H1 (cell line): ENCODE measurements around the gene MACROD2. TPM values are rescaled to one million over a fixed set of nuclear protein-coding genes. Genes with fewer than 3 reads are reported as not detected.

Source experiments
- CTCF ChIA-PET: fragments of 300-600 bp; sonication (Branson Sonifier 250); formaldehyde crosslinking; loops from one replicate; lab custom pipeline; 2021; ENCODE audit not compliant: partially characterized antibody; lab: Charles Lee
- POLR2A ChIA-PET: fragments of 300-600 bp; sonication (Branson Sonifier 250); formaldehyde crosslinking; loops from one replicate; lab custom pipeline; 2021; ENCODE audit warnings: inconsistent platforms; ENCODE audit not compliant: partially characterized antibody; lab: Charles Lee
- DNase-seq, 2 experiments: peaks; one replicate each; pipeline versions ENCODE4 v3.0.0 to v3.0.0-alpha.2; 2010 to 2022; ENCODE audit warnings: low spot score in 2 of 2, low read depth in 1 of 2, mixed read lengths in 1 of 2
- FAIRE-seq: peaks from 2 replicates; lab custom pipeline; 2011; peaks lifted over from hg19 to GRCh38; lab: Jason Lieb, UNC
- H2AFZ ChIP-seq: 2 replicates; pipeline ENCODE4 v1.8.1; 2012; ENCODE audit warnings: low read length, inconsistent platforms
- H2AK5ac ChIP-seq: 2 replicates; pipeline ENCODE4 v1.6.1; 2013; ENCODE audit warnings: low read depth, low read length
- H2BK120ac ChIP-seq: replicated peaks from 2 replicates; pipeline ENCODE3; 2013; ENCODE audit warnings: low read depth, low read length, inconsistent platforms
- H2BK12ac ChIP-seq: 2 replicates; pipeline ENCODE4 v1.6.1; 2013; ENCODE audit warnings: low read depth, low read length
- H2BK15ac ChIP-seq: 2 replicates; pipeline ENCODE4 v1.6.1; 2013; ENCODE audit warnings: low read length
- H2BK20ac ChIP-seq: 2 replicates; pipeline ENCODE4 v1.6.1; 2013; ENCODE audit warnings: low read length
- H2BK5ac ChIP-seq: 2 replicates; pipeline ENCODE4 v1.6.1; 2013; ENCODE audit warnings: low read depth, low read length
- H3K14ac ChIP-seq: 2 replicates; pipeline ENCODE4 v1.6.1; 2013; ENCODE audit warnings: inconsistent platforms; ENCODE audit not compliant: insufficient read length
- H3K18ac ChIP-seq: 2 replicates; pipeline ENCODE4 v1.6.1; 2013; ENCODE audit warnings: low read length; ENCODE audit errors: extremely low read depth
- H3K23ac ChIP-seq: 2 replicates; pipeline ENCODE4 v1.6.1; 2013; ENCODE audit warnings: inconsistent platforms; ENCODE audit not compliant: insufficient read length
- H3K23me2 ChIP-seq: 2 replicates; pipeline ENCODE4 v1.6.1; 2013; ENCODE audit warnings: low read depth, low read length
- H3K27ac ChIP-seq: 2 replicates; pipeline ENCODE4 v1.6.1; 2011; ENCODE audit warnings: low read depth, low read length, inconsistent platforms
- H3K27me3 ChIP-seq, 4 experiments: replicated peaks in 1 of 4; 1 replicate in 1 of 4; 2 replicates in 3 of 4; pipeline versions ENCODE4 v1.6.1 to v1.8.1; 2011 to 2013; ENCODE audit warnings: low read length in 3 of 4, mild to moderate bottlenecking in 3 of 4, inconsistent platforms in 2 of 4, mixed read lengths in 2 of 4, moderate library complexity in 1 of 4; ENCODE audit not compliant: control insufficient read depth in 3 of 4, insufficient read depth in 3 of 4; ENCODE audit errors: extremely low read depth in 1 of 4
- H3K36me3 ChIP-seq, 4 experiments: 2 replicates each; pipeline versions ENCODE4 v1.6.1 to v1.8.1; 2011 to 2013; ENCODE audit warnings: mild to moderate bottlenecking in 4 of 4, low read length in 3 of 4, moderate library complexity in 2 of 4, control low read depth in 1 of 4, inconsistent platforms in 1 of 4; ENCODE audit not compliant: insufficient read depth in 4 of 4, control insufficient read depth in 2 of 4
- H3K4ac ChIP-seq: replicated peaks from 2 replicates; pipeline ENCODE3; 2013; ENCODE audit warnings: low read length, low read depth, mixed read lengths, inconsistent platforms; ENCODE audit not compliant: insufficient read length
- H3K4me1 ChIP-seq, 4 experiments: replicated peaks in 1 of 4; 1 replicate in 1 of 4; 2 replicates in 3 of 4; pipeline versions ENCODE4 v1.6.1 to v1.8.1; 2011 to 2013; ENCODE audit warnings: low read length in 3 of 4, inconsistent platforms in 2 of 4, mixed read lengths in 1 of 4; ENCODE audit not compliant: insufficient read depth in 4 of 4, control insufficient read depth in 3 of 4
- H3K4me2 ChIP-seq, 2 experiments: 2 replicates each; pipeline versions ENCODE4 v1.6.1 to v1.8.1; 2011 to 2013; ENCODE audit warnings: low read depth in 2 of 2, low read length in 2 of 2, control low read depth in 1 of 2, inconsistent platforms in 1 of 2, mild to moderate bottlenecking in 1 of 2; ENCODE audit not compliant: insufficient read depth in 1 of 2
- H3K4me3 ChIP-seq, 4 experiments: fragments of 200-600, 300-600 bp in 1 of 4; sonication (generic), shearing (Covaris generic), sonication (Bioruptor Twin) in 1 of 4; 2 replicates each; pipeline versions ENCODE4 v1.5.1 to v1.8.1; 2011 to 2016; ENCODE audit warnings: low read length in 4 of 4, low read depth in 3 of 4, control low read depth in 2 of 4, inconsistent platforms in 2 of 4, mild to moderate bottlenecking in 2 of 4, mixed read lengths in 1 of 4, moderate library complexity in 1 of 4; ENCODE audit not compliant: insufficient read depth in 2 of 4; ENCODE audit errors: extremely low read depth in 1 of 4
- H3K56ac ChIP-seq: replicated peaks from 2 replicates; pipeline ENCODE3; 2013; ENCODE audit warnings: low read depth, mild to moderate bottlenecking, mixed read lengths, low read length, inconsistent platforms; ENCODE audit not compliant: insufficient read length
- H3K79me1 ChIP-seq: 2 replicates; pipeline ENCODE4 v1.6.1; 2013; ENCODE audit warnings: low read depth, low read length, control low read depth
- H3K79me2 ChIP-seq, 2 experiments: 2 replicates each; pipeline versions ENCODE4 v1.6.1 to v1.8.1; 2012 to 2013; ENCODE audit warnings: low read length in 2 of 2, mild to moderate bottlenecking in 2 of 2, inconsistent platforms in 1 of 2; ENCODE audit not compliant: insufficient read depth in 2 of 2, control insufficient read depth in 1 of 2
- H3K9ac ChIP-seq, 4 experiments: replicated peaks in 1 of 4; 1 replicate in 1 of 4; 2 replicates in 3 of 4; pipeline versions ENCODE4 v1.6.1 to v1.8.1; 2011 to 2013; ENCODE audit warnings: low read depth in 3 of 4, low read length in 3 of 4, control low read depth in 2 of 4, mild to moderate bottlenecking in 2 of 4, moderate library complexity in 2 of 4, inconsistent platforms in 1 of 4; ENCODE audit errors: extremely low read depth in 1 of 4
- H3K9me3 ChIP-seq, 2 experiments: 2 replicates each; pipeline versions ENCODE4 v1.6.1 to v1.8.1; 2012 to 2013; ENCODE audit warnings: mild to moderate bottlenecking in 2 of 2, moderate library complexity in 2 of 2, control low read depth in 1 of 2, inconsistent platforms in 1 of 2, low read depth in 1 of 2, low read length in 1 of 2, mixed read lengths in 1 of 2; ENCODE audit not compliant: insufficient read depth in 2 of 2
- H4K20me1 ChIP-seq, 2 experiments: replicated peaks in 1 of 2; 2 replicates each; pipeline versions ENCODE3 to v1.8.1; 2011 to 2013; ENCODE audit warnings: inconsistent platforms in 2 of 2, low read length in 2 of 2, mild to moderate bottlenecking in 1 of 2; ENCODE audit not compliant: insufficient read depth in 2 of 2, control insufficient read depth in 1 of 2
- H4K5ac ChIP-seq: 2 replicates; pipeline ENCODE4 v1.6.1; 2013; ENCODE audit warnings: low read length, low read depth, mixed read lengths, inconsistent platforms; ENCODE audit not compliant: insufficient read length
- H4K8ac ChIP-seq: 2 replicates; pipeline ENCODE4 v1.8.0; 2013; ENCODE audit warnings: mild to moderate bottlenecking, moderate library complexity, low read length, inconsistent platforms; ENCODE audit not compliant: insufficient read depth; ENCODE audit errors: extremely low read depth
- H4K91ac ChIP-seq: replicated peaks from 2 replicates; pipeline ENCODE3; 2013; ENCODE audit warnings: low read length, mixed read lengths, inconsistent platforms; ENCODE audit not compliant: insufficient read length
- CBX8 ChIP-seq: fragments of 300-800, 300-1000 bp; sonication (generic); IDR thresholded peaks from 2 replicates; pipeline ENCODE4 v1.7.1; 2016; ENCODE audit warnings: low read depth, low read length, borderline replicate concordance
- CHD1 ChIP-seq: IDR thresholded peaks from 2 replicates; pipeline ENCODE4 v1.6.1; 2012; ENCODE audit warnings: low read depth, low read length, improper control_type of control experiment
- CREB1 ChIP-seq: IDR thresholded peaks from 2 replicates; pipeline ENCODE4 v1.6.1; 2012; ENCODE audit warnings: inconsistent platforms
- FOSL1 ChIP-seq: IDR thresholded peaks from 2 replicates; pipeline ENCODE4 v1.6.1; 2011; ENCODE audit warnings: mild to moderate bottlenecking, low read depth, low read length, moderate library complexity; ENCODE audit not compliant: insufficient read depth
- GTF2F1 ChIP-seq: IDR thresholded peaks from 2 replicates; pipeline ENCODE4 v1.6.1; 2012; ENCODE audit warnings: low read depth, low read length, improper control_type of control experiment, borderline replicate concordance
- NRF1 ChIP-seq: IDR thresholded peaks from 2 replicates; pipeline ENCODE4 v1.6.1; 2011; ENCODE audit warnings: mild to moderate bottlenecking, low read depth, low read length, improper control_type of control experiment
- POU5F1 ChIP-seq: IDR thresholded peaks from 2 replicates; pipeline ENCODE4 v1.6.1; 2011; ENCODE audit warnings: low read depth, mild to moderate bottlenecking, low read length, moderate library complexity
- RAD21 ChIP-seq, 2 experiments: IDR thresholded peaks in 1 of 2; conservative IDR thresholded peaks in 1 of 2; 2 replicates each; pipeline ENCODE4 v1.6.1; 2011; ENCODE audit warnings: low read depth in 2 of 2, low read length in 2 of 2, improper control_type of control experiment in 1 of 2, inconsistent platforms in 1 of 2, mild to moderate bottlenecking in 1 of 2, moderate library complexity in 1 of 2
- RBBP5 ChIP-seq: IDR thresholded peaks from 2 replicates; pipeline ENCODE4 v1.7.1; 2012; ENCODE audit warnings: low read depth, mild to moderate bottlenecking, inconsistent platforms, low read length, moderate library complexity, borderline replicate concordance
- SAP30 ChIP-seq: fragments of 300-600 bp; sonication (generic); IDR thresholded peaks from 2 replicates; pipeline ENCODE4 v1.7.1; 2012; ENCODE audit warnings: low read length, moderate library complexity, mild to moderate bottlenecking, inconsistent platforms; ENCODE audit not compliant: insufficient read depth, insufficient replicate concordance
- SP4 ChIP-seq: IDR thresholded peaks from 2 replicates; pipeline ENCODE4 v1.6.1; 2012; ENCODE audit warnings: low read length, inconsistent platforms
- polyA plus RNA-seq, 7 experiments: library from polyadenylated mRNA; depleted of rRNA in 3 of 7; stranded (reverse) in 5 of 7; unstranded in 2 of 7; fragments of >200 nt in 5 of 7; fragments of 200-250 nt in 2 of 7; gene quantifications; 1 replicate in 5 of 7; 2 replicates in 1 of 7; 4 replicates in 1 of 7; pipeline versions ENCODE4 v1.2.1 to v1.2.3, GENCODE V29; 2011 to 2013; ENCODE audit warnings: missing spikeins in 2 of 7, mixed read lengths in 2 of 7
- total RNA-seq: library from RNA; stranded (reverse); fragmentation: NEBNext Ultra II Directional; extraction: Animal tissue kit (Norgen Biotek cat#: 25700); gene quantifications from 2 replicates; pipeline ENCODE4 v1.2.1, GENCODE V29; 2021
- TF ChIP-seq, protein P1 (sequence below): IDR thresholded peaks from 2 replicates; pipeline ENCODE4 v1.6.1; 2012; ENCODE audit warnings: low read length, inconsistent platforms

The MACROD2 gene
- total and polyA plus RNA-seq, 2 of the 8 experiments (the other 6 are each of a cell fraction or from before 2014, with no cell fraction given): 0.70 to 3.9 TPM

DNA sequence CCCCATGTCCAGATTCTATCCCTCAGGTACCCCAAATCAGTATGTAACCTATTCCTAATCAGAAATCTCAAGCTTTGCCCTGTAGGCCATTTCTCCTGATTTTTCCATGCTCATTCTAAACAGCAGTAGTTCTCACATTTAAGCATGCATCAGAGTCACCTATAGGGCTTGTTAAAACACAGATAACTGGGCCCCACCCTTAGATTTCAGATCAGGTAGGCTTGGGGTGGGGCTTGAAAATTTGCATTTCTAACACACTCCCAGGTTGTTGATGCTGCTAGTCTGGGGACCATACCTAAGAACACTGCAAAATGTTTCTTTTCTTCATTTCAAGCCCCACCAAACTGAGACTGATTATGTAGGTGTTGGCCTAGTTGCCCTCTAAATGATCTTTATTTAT is 963.3 kb downstream of the MACROD2 start:
- Histone ChIP-seq H4K5ac (no peak overlapping the region), H3K79me1 (no peaks in the 10 kb centered on the region), H3K4me1 (peaks cover 0 to 6% (median 4%) of the 10 kb centered on the region in 4 experiments; a peak in 4 of 7 replicates), H3K23ac (no peak overlapping the region), H3K36me3 (no peaks in the 10 kb centered on the region), H3K23me2 (peaks cover 2% of the 10 kb centered on the region; the same call in 1 of the 2 replicates), H3K4me3 (no peak overlapping the region), H2BK120ac (no peak overlapping the region), H2BK5ac (no peak overlapping the region), H2BK20ac (no peak overlapping the region), H4K8ac (no peak overlapping the region), H3K27ac (no peak overlapping the region), H3K14ac (no peak overlapping the region), H2AK5ac (no peak overlapping the region), H2BK15ac (no peak overlapping the region), H2BK12ac (no peak overlapping the region), H4K91ac (no peak overlapping the region), H2AFZ (no peak overlapping the region), H3K56ac (no peak overlapping the region), H3K4me2 (no peak overlapping the region), H3K27me3 (no peaks in the 10 kb centered on the region), H3K9ac (no peak overlapping the region), H3K79me2 (no peaks in the 10 kb centered on the region), H4K20me1 (no peaks in the 10 kb centered on the region), H3K18ac (no peak overlapping the region), H3K4ac (no peak overlapping the region), H3K9me3 (no peaks in the 10 kb centered on the region)
- ChIA-PET CTCF (interaction anchor here (1.0 kb wide), 1 partner anchor 279 kb away, joined by 3 read pairs; no protein-coding TSS in a partner anchor), POLR2A (no interaction called here)
- no peak for TF ChIP-seq POU5F1
- TF ChIP-seq RBBP5: no peak
- no peak for TF ChIP-seq CHD1
- no peak for TF ChIP-seq GTF2F1
- TF ChIP-seq, protein P1, sequence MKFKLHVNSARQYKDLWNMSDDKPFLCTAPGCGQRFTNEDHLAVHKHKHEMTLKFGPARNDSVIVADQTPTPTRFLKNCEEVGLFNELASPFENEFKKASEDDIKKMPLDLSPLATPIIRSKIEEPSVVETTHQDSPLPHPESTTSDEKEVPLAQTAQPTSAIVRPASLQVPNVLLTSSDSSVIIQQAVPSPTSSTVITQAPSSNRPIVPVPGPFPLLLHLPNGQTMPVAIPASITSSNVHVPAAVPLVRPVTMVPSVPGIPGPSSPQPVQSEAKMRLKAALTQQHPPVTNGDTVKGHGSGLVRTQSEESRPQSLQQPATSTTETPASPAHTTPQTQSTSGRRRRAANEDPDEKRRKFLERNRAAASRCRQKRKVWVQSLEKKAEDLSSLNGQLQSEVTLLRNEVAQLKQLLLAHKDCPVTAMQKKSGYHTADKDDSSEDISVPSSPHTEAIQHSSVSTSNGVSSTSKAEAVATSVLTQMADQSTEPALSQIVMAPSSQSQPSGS: no peak
- TF ChIP-seq CREB1: no peak
- TF ChIP-seq CBX8: no peak
- no peak for TF ChIP-seq RAD21 (IDR thresholded peaks at IDR 0.05 in 1 of 2, conservative IDR thresholded peaks at IDR 0.05 in 1 of 2; ENCODE audit: low read depth in 2 of 2, low read length in 2 of 2)
- no peak for TF ChIP-seq SP4
- TF ChIP-seq FOSL1: no peak
- TF ChIP-seq SAP30: no peak
- TF ChIP-seq NRF1: no peak
- FAIRE-seq (no peak), DNase-seq (no peak)
